ENCODE results near the gene LRIG1.

DNA sequence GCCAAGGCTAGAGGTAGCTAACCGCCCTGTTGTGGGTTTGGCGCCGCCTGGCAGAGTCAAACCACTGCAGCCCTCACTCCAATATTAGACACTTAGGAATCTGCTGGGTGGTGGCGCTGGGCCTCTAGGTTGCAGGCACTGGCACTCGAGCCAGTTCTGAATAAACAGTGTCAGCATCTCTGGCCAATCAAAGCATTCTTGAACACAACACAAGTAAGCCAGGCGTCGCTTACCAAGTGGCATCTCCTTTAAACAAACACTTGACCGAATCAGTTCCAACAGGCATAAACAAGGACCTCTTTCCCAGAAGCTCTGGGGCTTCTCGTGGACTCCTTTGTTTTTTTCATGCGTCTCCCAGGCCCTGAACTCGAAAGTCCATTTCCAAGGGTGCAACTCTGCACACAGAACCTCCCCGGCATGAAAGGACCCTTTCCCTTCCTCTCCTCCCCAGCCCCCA lies 82.3 kb downstream of the LRIG1 start:
- no peak for TF ChIP-seq POLR2A (IDR thresholded peaks at IDR 0.05)
- TF ChIP-seq, protein P1, sequence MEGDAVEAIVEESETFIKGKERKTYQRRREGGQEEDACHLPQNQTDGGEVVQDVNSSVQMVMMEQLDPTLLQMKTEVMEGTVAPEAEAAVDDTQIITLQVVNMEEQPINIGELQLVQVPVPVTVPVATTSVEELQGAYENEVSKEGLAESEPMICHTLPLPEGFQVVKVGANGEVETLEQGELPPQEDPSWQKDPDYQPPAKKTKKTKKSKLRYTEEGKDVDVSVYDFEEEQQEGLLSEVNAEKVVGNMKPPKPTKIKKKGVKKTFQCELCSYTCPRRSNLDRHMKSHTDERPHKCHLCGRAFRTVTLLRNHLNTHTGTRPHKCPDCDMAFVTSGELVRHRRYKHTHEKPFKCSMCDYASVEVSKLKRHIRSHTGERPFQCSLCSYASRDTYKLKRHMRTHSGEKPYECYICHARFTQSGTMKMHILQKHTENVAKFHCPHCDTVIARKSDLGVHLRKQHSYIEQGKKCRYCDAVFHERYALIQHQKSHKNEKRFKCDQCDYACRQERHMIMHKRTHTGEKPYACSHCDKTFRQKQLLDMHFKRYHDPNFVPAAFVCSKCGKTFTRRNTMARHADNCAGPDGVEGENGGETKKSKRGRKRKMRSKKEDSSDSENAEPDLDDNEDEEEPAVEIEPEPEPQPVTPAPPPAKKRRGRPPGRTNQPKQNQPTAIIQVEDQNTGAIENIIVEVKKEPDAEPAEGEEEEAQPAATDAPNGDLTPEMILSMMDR (IDR thresholded peaks at IDR 0.05): peak in 2 of 3 donors; percentile 20 to 29

Data from breast epithelium (tissue), 3 donors.